Astrocyte (in vitro differentiated cells and primary cell): Measurements from ENCODE around the gene KRT72. TPM values are rescaled to one million over a fixed set of nuclear protein-coding genes. Genes with fewer than 3 reads are reported as not detected.

Experiments
- DNase-seq: peaks from one replicate; pipeline ENCODE4 v3.0.0-alpha.2; 2010; ENCODE audit warnings: low read depth
- FAIRE-seq: peaks from 2 replicates; lab custom pipeline; 2011; peaks lifted over from hg19 to GRCh38; lab: Jason Lieb, UNC
- H2AFZ ChIP-seq: 2 replicates; pipeline ENCODE4 v1.6.0; 2012; ENCODE audit warnings: low read depth, low read length, inconsistent platforms
- H3K27ac ChIP-seq: 2 replicates; pipeline ENCODE4 v1.5.1; 2011; ENCODE audit warnings: low read depth, low read length, inconsistent platforms
- H3K27me3 ChIP-seq: 2 replicates; pipeline ENCODE4 v1.6.0; 2011; ENCODE audit warnings: low read length, inconsistent platforms; ENCODE audit not compliant: insufficient read depth
- H3K36me3 ChIP-seq: 2 replicates; pipeline ENCODE4 v1.5.1; 2011; ENCODE audit warnings: low read length, inconsistent platforms; ENCODE audit not compliant: insufficient read depth
- H3K4me1 ChIP-seq: 2 replicates; pipeline ENCODE4 v1.5.1; 2011; ENCODE audit warnings: low read length, inconsistent platforms; ENCODE audit not compliant: insufficient read depth
- H3K4me2 ChIP-seq: 2 replicates; pipeline ENCODE4 v1.6.0; 2012; ENCODE audit warnings: low read length, inconsistent platforms
- H3K4me3 ChIP-seq: 2 replicates; pipeline ENCODE4 v1.5.1; 2011; ENCODE audit warnings: low read depth, mild to moderate bottlenecking, low read length, inconsistent platforms; ENCODE audit not compliant: insufficient read depth
- H3K79me2 ChIP-seq: 2 replicates; pipeline ENCODE4 v1.6.0; 2012; ENCODE audit warnings: mild to moderate bottlenecking, low read length, inconsistent platforms; ENCODE audit not compliant: insufficient read depth
- H3K9ac ChIP-seq: 2 replicates; pipeline ENCODE4 v1.6.0; 2012; ENCODE audit warnings: mild to moderate bottlenecking, low read length, inconsistent platforms
- H3K9me3 ChIP-seq: 2 replicates; pipeline ENCODE4 v1.5.1; 2012; ENCODE audit warnings: low read depth, mild to moderate bottlenecking, low read length, inconsistent platforms; ENCODE audit not compliant: insufficient read depth
- H4K20me1 ChIP-seq: 2 replicates; pipeline ENCODE4 v1.6.0; 2012; ENCODE audit warnings: low read length, inconsistent platforms; ENCODE audit not compliant: insufficient read depth
- H3K27ac Mint-ChIP-seq: one replicate; pipeline ENCODE4 v1.8.0; 2021; ENCODE audit warnings: mild to moderate bottlenecking, mixed read lengths; ENCODE audit not compliant: unreplicated experiment
- H3K27me3 Mint-ChIP-seq: one replicate; pipeline ENCODE4 v1.8.0; 2021; ENCODE audit warnings: low read depth, mixed read lengths; ENCODE audit not compliant: unreplicated experiment
- H3K36me3 Mint-ChIP-seq: one replicate; pipeline ENCODE4 v1.8.0; 2021; ENCODE audit warnings: low read depth, mixed read lengths; ENCODE audit not compliant: unreplicated experiment
- H3K4me1 Mint-ChIP-seq: one replicate; pipeline ENCODE4 v1.8.0; 2021; ENCODE audit warnings: low read depth, mixed read lengths; ENCODE audit not compliant: unreplicated experiment
- H3K4me3 Mint-ChIP-seq: one replicate; pipeline ENCODE4 v1.8.0; 2021; ENCODE audit warnings: mild to moderate bottlenecking, moderate library complexity, mixed read lengths; ENCODE audit not compliant: unreplicated experiment
- H3K9me3 Mint-ChIP-seq: one replicate; pipeline ENCODE4 v1.8.0; 2021; ENCODE audit warnings: mild to moderate bottlenecking, mixed read lengths; ENCODE audit not compliant: unreplicated experiment
- EZH2 ChIP-seq: IDR thresholded peaks from 2 replicates; pipeline ENCODE4 v1.6.1; 2012; ENCODE audit warnings: mild to moderate bottlenecking, low read length, inconsistent platforms; ENCODE audit not compliant: insufficient read depth
- total RNA-seq: library from RNA; stranded (reverse); gene quantifications from 2 replicates; pipeline ENCODE4 v1.2.1, GENCODE V29; 2021
- TF ChIP-seq, protein P1 (sequence below): IDR thresholded peaks from 2 replicates; pipeline ENCODE4 v1.5.1; 2011; ENCODE audit warnings: low read depth, mild to moderate bottlenecking, inconsistent platforms, low read length, moderate library complexity; ENCODE audit not compliant: insufficient read depth

The KRT72 gene
- total RNA-seq, 1 donor from 2014 or later = not detected

GRCh38 chr12:52607314-52607713, 6.1 kb upstream of the KRT72 start:
- Histone ChIP-seq H3K79me2 (no peaks in the 10 kb centered on the region), H3K27me3 (peaks cover 37% of the 10 kb centered on the region), H2AFZ (no peak overlapping the region), H3K4me2 (no peak overlapping the region), H4K20me1 (no peaks in the 10 kb centered on the region), H3K4me1 (no peaks in the 10 kb centered on the region), H3K9ac (no peak overlapping the region), H3K36me3 (no peaks in the 10 kb centered on the region), H3K9me3 (no peaks in the 10 kb centered on the region), H3K4me3 (no peak overlapping the region), H3K27ac (no peak overlapping the region)
- no peak for FAIRE-seq
- peaks cover 6% of the 10 kb centered on the region for H3K9me3 Mint-ChIP-seq
- H3K4me3 Mint-ChIP-seq = no peak overlapping the region
- no peak for DNase-seq
- peaks cover 59% of the 10 kb centered on the region for H3K27me3 Mint-ChIP-seq
- peaks cover 5% of the 10 kb centered on the region for H3K4me1 Mint-ChIP-seq
- H3K36me3 Mint-ChIP-seq = peaks cover 2% of the 10 kb centered on the region
- TF ChIP-seq EZH2 = no peak
- TF ChIP-seq, protein P1, sequence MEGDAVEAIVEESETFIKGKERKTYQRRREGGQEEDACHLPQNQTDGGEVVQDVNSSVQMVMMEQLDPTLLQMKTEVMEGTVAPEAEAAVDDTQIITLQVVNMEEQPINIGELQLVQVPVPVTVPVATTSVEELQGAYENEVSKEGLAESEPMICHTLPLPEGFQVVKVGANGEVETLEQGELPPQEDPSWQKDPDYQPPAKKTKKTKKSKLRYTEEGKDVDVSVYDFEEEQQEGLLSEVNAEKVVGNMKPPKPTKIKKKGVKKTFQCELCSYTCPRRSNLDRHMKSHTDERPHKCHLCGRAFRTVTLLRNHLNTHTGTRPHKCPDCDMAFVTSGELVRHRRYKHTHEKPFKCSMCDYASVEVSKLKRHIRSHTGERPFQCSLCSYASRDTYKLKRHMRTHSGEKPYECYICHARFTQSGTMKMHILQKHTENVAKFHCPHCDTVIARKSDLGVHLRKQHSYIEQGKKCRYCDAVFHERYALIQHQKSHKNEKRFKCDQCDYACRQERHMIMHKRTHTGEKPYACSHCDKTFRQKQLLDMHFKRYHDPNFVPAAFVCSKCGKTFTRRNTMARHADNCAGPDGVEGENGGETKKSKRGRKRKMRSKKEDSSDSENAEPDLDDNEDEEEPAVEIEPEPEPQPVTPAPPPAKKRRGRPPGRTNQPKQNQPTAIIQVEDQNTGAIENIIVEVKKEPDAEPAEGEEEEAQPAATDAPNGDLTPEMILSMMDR = no peak
- no peak overlapping the region for H3K27ac Mint-ChIP-seq

DNA sequence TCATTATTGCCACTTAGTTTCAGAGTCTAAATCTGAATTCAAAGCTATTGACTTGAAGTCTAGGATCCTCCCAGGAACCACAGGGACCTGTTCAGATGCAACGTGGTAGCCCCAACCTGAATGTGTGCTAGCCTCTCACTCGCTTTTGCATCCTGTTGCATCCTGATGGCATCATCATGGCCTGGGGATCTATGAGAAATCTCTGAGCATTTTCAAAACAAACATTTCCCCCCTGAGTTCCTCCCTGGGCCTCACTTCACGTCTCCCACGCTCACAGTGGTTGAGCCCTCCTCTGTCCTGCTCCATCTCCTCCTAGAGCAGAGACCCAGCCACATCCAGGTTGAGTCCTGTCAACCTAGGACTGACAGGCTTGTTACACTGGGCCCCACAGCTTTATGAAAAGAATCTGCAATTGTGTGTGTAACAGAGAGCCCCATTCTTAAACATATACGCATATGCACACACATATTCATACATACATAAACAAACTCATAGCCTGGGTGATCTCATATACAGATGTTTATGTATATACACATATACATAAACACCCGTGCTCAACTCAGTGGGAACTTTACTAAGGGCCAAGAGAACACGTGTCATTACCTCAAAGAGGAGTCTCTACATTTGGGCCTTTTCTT, 5.4 kb upstream of the KRT72 start:
- no peak for DNase-seq
- H3K27me3 Mint-ChIP-seq = peaks cover 53% of the 10 kb centered on the region

GRCh38 chr12:52606096-52606495, 4.8 kb upstream of the KRT72 start:
- H3K27ac Mint-ChIP-seq = no peak overlapping the region
- no peak for DNase-seq
- Histone ChIP-seq H4K20me1 (no peaks in the 10 kb centered on the region), H3K9ac (no peak overlapping the region), H3K27me3 (peaks cover 48% of the 10 kb centered on the region), H2AFZ (no peak overlapping the region), H3K79me2 (no peaks in the 10 kb centered on the region), H3K4me1 (no peaks in the 10 kb centered on the region), H3K4me3 (no peak overlapping the region), H3K27ac (no peak overlapping the region), H3K36me3 (no peaks in the 10 kb centered on the region), H3K9me3 (no peaks in the 10 kb centered on the region), H3K4me2 (no peak overlapping the region)
- H3K36me3 Mint-ChIP-seq = no peaks in the 10 kb centered on the region
- TF ChIP-seq, protein P1 = no peak
- TF ChIP-seq EZH2 = no peak
- H3K27me3 Mint-ChIP-seq = peaks cover 47% of the 10 kb centered on the region
- peaks cover 5% of the 10 kb centered on the region for H3K4me1 Mint-ChIP-seq
- no peak overlapping the region for H3K4me3 Mint-ChIP-seq
- peaks cover 6% of the 10 kb centered on the region for H3K9me3 Mint-ChIP-seq
- no peak for FAIRE-seq

More for the DNA sequence above, 5.4 kb upstream of the KRT72 start:
- H3K27ac Mint-ChIP-seq = no peak overlapping the region
- Histone ChIP-seq H3K27me3 (peaks cover 42% of the 10 kb centered on the region), H3K4me1 (no peaks in the 10 kb centered on the region), H3K27ac (no peak overlapping the region), H3K9ac (no peak overlapping the region), H3K4me3 (no peak overlapping the region), H2AFZ (no peak overlapping the region), H3K9me3 (no peaks in the 10 kb centered on the region), H3K4me2 (no peak overlapping the region), H3K79me2 (no peaks in the 10 kb centered on the region), H3K36me3 (no peaks in the 10 kb centered on the region), H4K20me1 (no peaks in the 10 kb centered on the region)
- peaks cover 5% of the 10 kb centered on the region for H3K4me1 Mint-ChIP-seq
- H3K36me3 Mint-ChIP-seq = peaks cover under 1% of the 10 kb centered on the region
- no peak overlapping the region for H3K4me3 Mint-ChIP-seq
- FAIRE-seq = no peak
- TF ChIP-seq EZH2 = no peak
- TF ChIP-seq, protein P1 = no peak
- H3K9me3 Mint-ChIP-seq = peaks cover 6% of the 10 kb centered on the region
